Measurements from ENCODE around the gene OLFM1. TPM values are rescaled to one million over a fixed set of nuclear protein-coding genes. Genes with fewer than 3 reads are reported as not detected.

The OLFM1 gene
- total RNA-seq, 6 experiments from 2014 or later: 0.07 to 0.15 TPM; not detected in 4

- no peak overlapping the region for H3K27ac Mint-ChIP-seq
- TF ChIP-seq, protein P1, sequence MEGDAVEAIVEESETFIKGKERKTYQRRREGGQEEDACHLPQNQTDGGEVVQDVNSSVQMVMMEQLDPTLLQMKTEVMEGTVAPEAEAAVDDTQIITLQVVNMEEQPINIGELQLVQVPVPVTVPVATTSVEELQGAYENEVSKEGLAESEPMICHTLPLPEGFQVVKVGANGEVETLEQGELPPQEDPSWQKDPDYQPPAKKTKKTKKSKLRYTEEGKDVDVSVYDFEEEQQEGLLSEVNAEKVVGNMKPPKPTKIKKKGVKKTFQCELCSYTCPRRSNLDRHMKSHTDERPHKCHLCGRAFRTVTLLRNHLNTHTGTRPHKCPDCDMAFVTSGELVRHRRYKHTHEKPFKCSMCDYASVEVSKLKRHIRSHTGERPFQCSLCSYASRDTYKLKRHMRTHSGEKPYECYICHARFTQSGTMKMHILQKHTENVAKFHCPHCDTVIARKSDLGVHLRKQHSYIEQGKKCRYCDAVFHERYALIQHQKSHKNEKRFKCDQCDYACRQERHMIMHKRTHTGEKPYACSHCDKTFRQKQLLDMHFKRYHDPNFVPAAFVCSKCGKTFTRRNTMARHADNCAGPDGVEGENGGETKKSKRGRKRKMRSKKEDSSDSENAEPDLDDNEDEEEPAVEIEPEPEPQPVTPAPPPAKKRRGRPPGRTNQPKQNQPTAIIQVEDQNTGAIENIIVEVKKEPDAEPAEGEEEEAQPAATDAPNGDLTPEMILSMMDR (IDR thresholded peaks at IDR 0.05): no peak
- H3K36me3 Mint-ChIP-seq (ENCODE audit: low read depth): no peaks in the 10 kb centered on the region
- no peaks in the 10 kb centered on the region for H3K4me1 Mint-ChIP-seq (ENCODE audit: low read depth)
- H3K4me3 Mint-ChIP-seq: no peak overlapping the region
- H3K27me3 Mint-ChIP-seq (ENCODE audit: insufficient read depth): peaks cover 28% of the 10 kb centered on the region
- no peak for DNase-seq
- no peaks in the 10 kb centered on the region for H3K9me3 Mint-ChIP-seq
Observed at GRCh38 chr9:135104761-135105160, 17.3 kb downstream of the OLFM1 start.

DNA sequence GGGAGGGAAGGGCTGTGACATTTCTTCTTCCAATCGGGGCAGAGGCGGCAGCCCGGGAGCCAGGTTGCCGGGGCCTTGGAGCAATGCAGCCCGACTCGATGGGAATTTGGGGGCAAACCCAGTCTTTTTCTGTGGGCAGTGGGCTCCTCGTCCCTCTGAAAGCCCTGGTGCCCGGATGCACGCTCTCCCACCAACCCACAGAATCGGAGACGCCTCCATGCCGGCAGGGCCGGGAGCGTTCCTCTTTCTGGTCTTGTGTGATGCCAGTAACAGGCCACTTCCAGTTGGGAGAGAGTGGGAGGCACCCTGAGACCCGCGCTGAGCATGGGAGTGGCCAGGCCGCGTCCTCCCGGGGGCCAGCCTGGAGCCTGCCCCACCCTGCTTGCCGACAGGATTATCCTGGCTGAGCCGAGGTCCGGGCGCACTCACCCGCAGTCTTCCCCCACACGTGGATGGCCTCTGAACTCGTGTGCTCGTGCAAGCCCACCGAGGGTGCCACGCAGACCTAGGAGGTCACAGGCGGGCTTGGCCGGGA lies 17.8 kb downstream of the OLFM1 start:
- Mint-ChIP-seq H3K9me3 (no peaks in the 10 kb centered on the region), H3K36me3 (ENCODE audit: low read depth) (no peaks in the 10 kb centered on the region), H3K4me3 (no peak overlapping the region), H3K4me1 (ENCODE audit: low read depth) (no peaks in the 10 kb centered on the region), H3K27me3 (ENCODE audit: insufficient read depth) (peaks cover 32% of the 10 kb centered on the region), H3K27ac (no peak overlapping the region)
- DNase-seq: no peak
- TF ChIP-seq, protein P1 (IDR thresholded peaks at IDR 0.05): no peak

DNA sequence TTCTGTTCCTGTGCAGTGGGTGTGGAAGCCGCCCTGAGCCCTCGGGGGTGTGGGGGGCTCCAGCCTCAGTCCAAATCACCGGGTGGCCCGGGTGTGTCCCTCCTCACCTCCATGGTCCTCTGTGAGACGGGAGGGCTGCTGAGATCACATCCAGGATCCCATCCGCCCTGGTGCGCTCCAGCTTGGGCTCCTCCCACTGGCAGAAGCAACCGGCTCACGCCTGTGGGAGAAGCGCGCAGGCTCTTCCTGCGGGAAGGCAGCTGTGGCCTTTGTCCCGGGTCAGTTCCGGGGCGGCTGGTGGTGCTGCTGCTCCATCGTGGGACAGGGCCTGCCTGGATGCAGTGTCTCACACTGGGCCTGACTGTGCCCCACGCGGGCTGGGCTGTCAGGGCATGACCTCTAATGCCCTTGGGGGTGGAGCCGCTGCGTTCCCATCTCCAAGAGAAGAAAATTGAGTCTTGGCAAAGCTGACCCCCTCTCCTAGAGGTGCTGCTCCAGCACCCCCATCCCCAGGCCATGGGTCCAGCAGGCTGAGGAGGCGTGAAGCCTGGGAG lies 18.5 kb downstream of the OLFM1 start:
- H3K4me1 Mint-ChIP-seq (ENCODE audit: low read depth): no peaks in the 10 kb centered on the region
- DNase-seq: no peak
- H3K9me3 Mint-ChIP-seq: no peaks in the 10 kb centered on the region
- no peak overlapping the region for H3K27ac Mint-ChIP-seq
- peaks cover 36% of the 10 kb centered on the region for H3K27me3 Mint-ChIP-seq (ENCODE audit: insufficient read depth)
- no peak overlapping the region for H3K4me3 Mint-ChIP-seq
- TF ChIP-seq, protein P1 (IDR thresholded peaks at IDR 0.05): no peak
- H3K36me3 Mint-ChIP-seq (ENCODE audit: low read depth): no peaks in the 10 kb centered on the region

DNA sequence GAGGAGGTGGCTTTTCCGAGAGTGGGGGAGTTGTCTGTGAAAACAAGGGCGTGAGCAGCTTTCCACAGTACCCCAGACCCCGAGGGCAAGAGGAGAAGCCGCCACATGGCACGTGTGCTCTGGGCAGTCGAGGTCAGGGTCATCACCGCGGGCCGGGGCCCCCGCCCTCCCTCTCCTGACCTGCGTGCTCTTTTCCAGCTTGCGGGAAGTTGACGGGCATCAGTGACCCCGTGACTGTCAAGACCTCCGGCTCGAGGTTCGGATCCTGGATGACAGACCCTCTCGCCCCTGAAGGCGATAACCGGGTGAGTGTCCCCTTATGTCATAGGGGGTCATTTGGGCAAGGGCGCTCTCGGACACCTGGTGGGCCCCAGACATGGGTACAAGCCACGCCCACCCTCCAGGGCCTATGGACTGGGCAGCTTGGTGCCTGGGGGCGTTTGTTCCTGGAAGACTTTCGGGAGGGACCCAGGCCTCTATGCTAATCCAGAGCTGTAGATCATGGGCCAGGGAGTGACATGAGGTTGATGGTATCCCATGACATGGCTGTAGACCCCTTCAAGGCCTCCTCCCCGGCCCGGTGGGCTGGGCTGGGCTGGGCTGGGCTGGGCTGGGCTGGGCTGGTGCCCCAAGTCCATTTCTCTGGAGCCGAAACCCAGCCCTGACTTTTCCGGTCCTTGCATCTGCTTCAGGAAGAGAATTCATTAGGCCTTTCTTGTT lies 19.2 kb downstream of the OLFM1 start:
- no peak overlapping the region for H3K27ac Mint-ChIP-seq
- DNase-seq: no peak
- H3K4me3 Mint-ChIP-seq: no peak overlapping the region
- TF ChIP-seq, protein P1 (IDR thresholded peaks at IDR 0.05): no peak
- peaks cover under 1% of the 10 kb centered on the region; the same call in 1 of the 2 replicates for H3K9me3 Mint-ChIP-seq
- no peaks in the 10 kb centered on the region for H3K4me1 Mint-ChIP-seq (ENCODE audit: low read depth)
- peaks cover 36% of the 10 kb centered on the region for H3K27me3 Mint-ChIP-seq (ENCODE audit: insufficient read depth)
- H3K36me3 Mint-ChIP-seq (ENCODE audit: low read depth): no peaks in the 10 kb centered on the region

- Mint-ChIP-seq H3K4me3 (no peak overlapping the region), H3K27me3 (ENCODE audit: insufficient read depth) (peaks cover 37% of the 10 kb centered on the region), H3K4me1 (ENCODE audit: low read depth) (no peaks in the 10 kb centered on the region), H3K27ac (no peak overlapping the region), H3K9me3 (peaks cover 5% of the 10 kb centered on the region; the same call in 1 of the 2 replicates), H3K36me3 (ENCODE audit: low read depth) (no peaks in the 10 kb centered on the region)
- TF ChIP-seq, protein P1 (IDR thresholded peaks at IDR 0.05): no peak
- DNase-seq: no peak
Observed at GRCh38 chr9:135107581-135108235, 20.2 kb downstream of the OLFM1 start.

All from HFFc6 (cell line).